Activated CD4-positive, CD25-positive, alpha-beta regulatory T cell treated with anti-CD3 and anti-CD28 coated beads, Interleukin-2, amount 50 U/mL, for 24 hours (primary cell): Measurements from ENCODE around the gene KATNAL2.
"Not testable (repeated sequence)": the region's sequence is repeated elsewhere in the genome, so short reads cannot be mapped to it uniquely, and the experiment has no call there.

ENCODE experiments used
- ATAC-seq, 2 donors: fragments of 150-1000 bp; cut with Tn5 transposase; one replicate each; pipeline ENCODE4 v1.10.0; 2021; ENCODE audit warnings: mild to moderate bottlenecking in 1 of 2, moderate library complexity in 1 of 2

KATNAL2 gene

GRCh38 chr18:46939998-46940571 lies 22.7 kb downstream of the KATNAL2 start:
- no peak for ATAC-seq

GRCh38 chr18:46942646-46943045 lies 25.2 kb downstream of the KATNAL2 start:
- no peak for ATAC-seq

- ATAC-seq: peak; percentile 84 to 88
Measured at GRCh38 chr18:46946656-46947282, 29.4 kb downstream of the KATNAL2 start.

GRCh38 chr18:46950064-46950656 lies 32.8 kb downstream of the KATNAL2 start:
- no peak for ATAC-seq

- no peak for ATAC-seq
Measured at GRCh38 chr18:46953195-46953594, 35.8 kb downstream of the KATNAL2 start.

GRCh38 chr18:46958209-46958608 lies 40.8 kb downstream of the KATNAL2 start:
- ATAC-seq: no peak

GRCh38 chr18:46963656-46964578 lies 46.5 kb downstream of the KATNAL2 start:
- peak in 1 of 2 donors; percentile 17 for ATAC-seq

GRCh38 chr18:46964579-46965293 lies 47.3 kb downstream of the KATNAL2 start:
- peak in 1 of 2 donors; percentile 32 for ATAC-seq

GRCh38 chr18:46966266-46966665 lies 48.9 kb downstream of the KATNAL2 start:
- ATAC-seq: not testable (repeated sequence)

GRCh38 chr18:46969551-46969950 lies 52.1 kb downstream of the KATNAL2 start:
- not testable (repeated sequence) for ATAC-seq

- not testable (repeated sequence) for ATAC-seq
Measured at GRCh38 chr18:47019870-47020269, 102.5 kb downstream of the KATNAL2 start.

- ATAC-seq: peak in 1 of 2 donors; percentile 8
Measured at GRCh38 chr18:47020757-47021156, 103.4 kb downstream of the KATNAL2 start.

- ATAC-seq: not testable (repeated sequence)
Measured at GRCh38 chr18:47022821-47023220, 105.4 kb downstream of the KATNAL2 start.

- not testable (repeated sequence) for ATAC-seq
Measured at GRCh38 chr18:47023769-47024465, 106.5 kb downstream of the KATNAL2 start.

GRCh38 chr18:47025557-47026174 lies 108.3 kb downstream of the KATNAL2 start:
- not testable (repeated sequence) for ATAC-seq

GRCh38 chr18:47028738-47029137 lies 111.3 kb downstream of the KATNAL2 start:
- ATAC-seq: not testable (repeated sequence)

- peak; percentile 11 to 34 for ATAC-seq
Measured at GRCh38 chr18:47029684-47030353, 112.4 kb downstream of the KATNAL2 start.

- not testable (repeated sequence) for ATAC-seq
Measured at GRCh38 chr18:47030887-47031286, 113.5 kb downstream of the KATNAL2 start.

- ATAC-seq: no peak
Measured at GRCh38 chr18:47032945-47033344, 115.5 kb downstream of the KATNAL2 start.

GRCh38 chr18:47034591-47034990 lies 117.2 kb downstream of the KATNAL2 start:
- not testable (repeated sequence) for ATAC-seq
